Pancreas (tissue), 10 donors: ENCODE measurements around the gene PRR29. TPM values are rescaled to one million over a fixed set of nuclear protein-coding genes. Genes with fewer than 3 reads are reported as not detected.
"Not testable (repeated sequence)": the region's sequence is repeated elsewhere in the genome, so short reads cannot be mapped to it uniquely, and the experiment has no call there.

Source experiments
- ATAC-seq, 4 donors: fragments of 200-7000 bp; cut with Tn5 transposase; one replicate each; pipeline versions ENCODE4 v1.8.0 to v1.9.1; 2020; ENCODE audit warnings: mild to moderate bottlenecking in 4 of 4, moderate library complexity in 4 of 4
- DNase-seq, 6 donors: peaks; one replicate each; pipeline ENCODE4 v3.0.0-alpha.2; 2020
- FAIRE-seq: peaks from 2 replicates; lab custom pipeline; 2012; peaks lifted over from hg19 to GRCh38; lab: Jason Lieb, UNC
- H3K27ac ChIP-seq, 4 donors: fragments of 200-600 bp; sonication (generic); 1 replicate in 3 of 4; 2 replicates in 1 of 4; pipeline versions ENCODE4 v1.5.0 to v1.8.0; 2020
- H3K27me3 ChIP-seq, 4 donors: fragments of 200-600 bp; one replicate each; pipeline ENCODE4 v1.8.0; 2021
- H3K36me3 ChIP-seq, 3 donors: fragments of 200-600 bp; sonication (generic) in 1 of 3; one replicate each; pipeline versions ENCODE4 v1.5.0 to v1.8.0; 2020 to 2021
- H3K4me1 ChIP-seq, 3 donors: fragments of 200-600 bp; one replicate each; pipeline ENCODE4 v1.8.0; 2021
- H3K4me3 ChIP-seq, 4 donors: fragments of 200-600 bp; sonication (generic) in 2 of 4; one replicate each; pipeline versions ENCODE4 v1.5.0 to v1.8.0; 2020 to 2021
- H3K9me3 ChIP-seq, 4 donors: fragments of 200-600 bp; one replicate each; pipeline ENCODE4 v1.8.0; 2021
- WGBS, 2 donors: extraction: QIAGEN DNeasy Blood & Tissue Kit; methylation state at CpG; one replicate each; pipeline ENCODE4 v1.1.7; 2013; 5-methylcytosine and 5-hydroxymethylcytosine counted together
- intact Hi-C, 3 donors: fragments of 100-400 bp; cut with DNase I; formaldehyde crosslinking; loops; one replicate each; pipeline versions ENCODE4 v1.11.1 to v1.14.2; 2022
- polyA plus RNA-seq, 2 donors: library from polyadenylated mRNA; stranded (reverse); fragments of 200-250 nt; gene quantifications; one replicate each; pipeline ENCODE4 v1.2.3, GENCODE V29; 2013
- total RNA-seq, 6 donors: library from RNA; stranded (reverse); fragmentation: NEBNext Ultra II Directional in 4 of 6; extraction: Animal tissue kit (Norgen Biotek cat#: 25700) in 4 of 6; gene quantifications; one replicate each; pipeline versions ENCODE4 v1.2.1 to v1.2.4, GENCODE V29; 2021 to 2023
- TF ChIP-seq, protein P1 (sequence below), 4 donors: fragments of 200-600 bp; sonication (generic) in 3 of 4; IDR thresholded peaks; one replicate each; pipeline versions ENCODE4 v1.5.0 to v1.8.0; 2021; ENCODE audit warnings: antibody characterized with exemption in 4 of 4
- donor health status: healthy with polysubstance abuse.
- donor health status: DM: no; HTN: no; CAD: no; lungs with moderate emphysema.
- donor health status: DM: no; HTN: no; CAD: no.
- donor health status: control.
- donor health status: control.
- donor health status: Bipolar disorder and iron deficiency.
- donor health status: DM: yes; HTN: yes; CAD: no.
- donor health status: DM: no; HTN: no; CAD: no.
- donor health status: DM: no; HTN: no; CAD: no.
- donor health status: DM: yes; HTN: yes; CAD: no.

PRR29 gene
- total and polyA plus RNA-seq, 8 donors: 0.14 to 0.46 (median 0.22) TPM; not detected in 2

DNA sequence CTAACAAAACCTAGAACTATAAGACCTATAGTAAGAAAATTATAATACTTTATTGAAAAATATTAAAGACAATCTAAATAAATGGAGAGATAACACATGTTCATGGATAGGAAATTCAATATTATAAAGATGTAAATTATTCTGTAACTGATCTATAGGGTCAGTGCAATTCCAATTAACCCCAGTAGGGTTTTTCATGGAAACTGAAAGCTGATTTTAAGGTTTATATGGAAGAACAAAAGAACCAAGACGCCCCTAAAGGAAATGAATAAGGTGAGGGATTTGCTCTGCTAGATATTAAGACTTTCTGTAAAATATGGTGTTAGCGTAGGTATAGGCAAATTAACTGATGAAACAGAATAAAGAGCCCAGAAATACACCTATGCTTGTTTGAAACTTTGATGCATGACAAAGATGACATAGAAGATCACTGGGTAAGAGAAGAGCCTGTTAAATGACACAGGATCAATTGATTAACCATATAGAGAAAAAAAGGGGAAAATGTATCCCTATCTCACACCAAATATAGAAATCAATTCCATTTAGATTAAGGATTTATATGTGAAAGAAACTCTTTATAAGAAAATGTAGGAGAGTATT, 19.3 kb downstream of the PRR29 start:
- Histone ChIP-seq H3K4me1 (peaks cover 0 to 6% (median 0%) of the 10 kb centered on the region in 3 donors), H3K27me3 (no peaks in the 10 kb centered on the region), H3K4me3 (no peak overlapping the region), H3K27ac (no peak overlapping the region), H3K9me3 (no peaks in the 10 kb centered on the region), H3K36me3 (no peaks in the 10 kb centered on the region)
- no peak for DNase-seq
- TF ChIP-seq, protein P1, sequence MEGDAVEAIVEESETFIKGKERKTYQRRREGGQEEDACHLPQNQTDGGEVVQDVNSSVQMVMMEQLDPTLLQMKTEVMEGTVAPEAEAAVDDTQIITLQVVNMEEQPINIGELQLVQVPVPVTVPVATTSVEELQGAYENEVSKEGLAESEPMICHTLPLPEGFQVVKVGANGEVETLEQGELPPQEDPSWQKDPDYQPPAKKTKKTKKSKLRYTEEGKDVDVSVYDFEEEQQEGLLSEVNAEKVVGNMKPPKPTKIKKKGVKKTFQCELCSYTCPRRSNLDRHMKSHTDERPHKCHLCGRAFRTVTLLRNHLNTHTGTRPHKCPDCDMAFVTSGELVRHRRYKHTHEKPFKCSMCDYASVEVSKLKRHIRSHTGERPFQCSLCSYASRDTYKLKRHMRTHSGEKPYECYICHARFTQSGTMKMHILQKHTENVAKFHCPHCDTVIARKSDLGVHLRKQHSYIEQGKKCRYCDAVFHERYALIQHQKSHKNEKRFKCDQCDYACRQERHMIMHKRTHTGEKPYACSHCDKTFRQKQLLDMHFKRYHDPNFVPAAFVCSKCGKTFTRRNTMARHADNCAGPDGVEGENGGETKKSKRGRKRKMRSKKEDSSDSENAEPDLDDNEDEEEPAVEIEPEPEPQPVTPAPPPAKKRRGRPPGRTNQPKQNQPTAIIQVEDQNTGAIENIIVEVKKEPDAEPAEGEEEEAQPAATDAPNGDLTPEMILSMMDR (IDR thresholded peaks at IDR 0.05): peak in 1 of 4 donors; percentile 12
- intact Hi-C loops: no loop called here
- 89 to 95% methylated on average over 2 of the region's 2 CpGs for WGBS, 2 donors
- FAIRE-seq: no peak
- ATAC-seq: no peak

DNA sequence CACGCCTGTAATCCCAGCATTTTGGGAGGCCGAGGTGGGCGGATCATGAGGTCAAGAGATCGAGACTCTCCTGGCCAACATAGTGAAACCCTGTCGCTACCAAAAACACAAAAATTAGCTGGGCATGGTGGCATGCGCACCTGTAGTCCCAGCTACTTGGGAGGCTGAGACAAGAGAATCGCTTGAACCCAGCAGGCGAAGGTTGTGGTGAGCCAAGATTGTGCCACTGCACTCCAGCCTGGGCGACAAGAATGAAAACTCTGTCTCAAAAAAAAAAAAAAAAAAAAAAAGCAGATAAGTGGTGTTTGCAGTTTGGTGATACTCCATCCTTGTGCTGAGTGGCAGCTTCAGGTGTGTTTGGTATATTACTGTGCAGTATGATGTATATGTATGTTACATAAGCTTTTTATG, 21.4 kb downstream of the PRR29 start:
- not testable (repeated sequence) for H3K27ac ChIP-seq

DNA sequence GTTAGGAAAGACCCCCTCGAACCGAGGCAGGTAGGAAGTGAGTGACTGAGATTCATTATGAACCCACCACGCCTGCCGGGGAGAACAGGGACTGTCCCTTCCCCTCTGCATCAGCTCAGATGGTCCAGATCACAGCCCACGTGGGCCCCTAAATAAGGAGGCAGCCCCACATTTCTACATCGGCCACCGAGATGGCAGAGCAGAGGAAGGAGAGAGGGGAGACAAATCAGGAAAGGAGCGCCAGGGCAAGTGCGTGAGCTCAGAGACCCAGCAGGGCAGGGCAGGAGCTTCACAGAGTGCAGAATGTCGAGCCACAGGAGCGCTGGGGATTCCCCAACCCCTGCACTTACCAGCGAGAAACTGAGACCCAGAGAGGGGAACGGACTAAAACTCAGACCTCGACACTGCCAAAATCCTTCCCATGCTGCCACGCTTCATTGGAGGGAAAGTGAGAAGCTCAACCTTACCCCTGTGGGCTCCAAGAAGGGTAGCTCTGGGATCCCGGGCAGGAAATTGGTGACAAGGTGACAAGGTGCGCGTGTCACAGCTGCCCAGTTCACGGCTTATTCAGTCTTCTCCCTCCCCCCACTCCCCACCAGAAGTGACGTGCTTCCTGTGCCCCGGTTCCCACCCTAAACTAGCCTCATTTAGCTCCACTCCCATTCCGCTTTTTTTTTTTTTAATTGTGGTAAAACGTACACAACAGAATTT, 22.1 kb downstream of the PRR29 start, which contains the start of gene ICAM2:
ICAM2 (minus strand) TSS at position 578 of the 711 bp plus-strand sequence. CDS start 13,942 bp downstream, outside the sequence.
- TF ChIP-seq, protein P1 (IDR thresholded peaks at IDR 0.05): no peak
- Histone ChIP-seq H3K27ac (peak within 1 kb of the TSS in 3 of 4 donors; percentile 28 to 55 (median 51)), H3K4me1 (peaks cover 2 to 14% (median 6%) of the 10 kb centered on the region in 3 donors), H3K27me3 (no peaks in the 10 kb centered on the region), H3K4me3 (peak within 1 kb of the TSS in 3 of 4 donors; percentile 12 to 43 (median 33)), H3K36me3 (no peaks in the 10 kb centered on the region), H3K9me3 (no peaks in the 10 kb centered on the region)
- peak in 2 of 6 donors; percentile 36 to 69 for DNase-seq
- intact Hi-C loops: loop anchor here in 1 of 3 donors (10.0 kb wide), 1 partner anchor 115 kb away; the partner anchor contains the start of gene ERN1
- no peak for FAIRE-seq
- 17 to 19% methylated on average over 23 of the region's 23 CpGs for WGBS, 2 donors
- ATAC-seq: peak; percentile 55 to 79 (median 73)

More for the DNA sequence above, 21.4 kb downstream of the PRR29 start:
- H3K4me3 ChIP-seq: peak overlapping the region in 2 of 4 donors; percentile 33 to 43
- intact Hi-C loops, H3K27me3 ChIP-seq, H3K9me3 ChIP-seq, FAIRE-seq, DNase-seq, H3K36me3 ChIP-seq: not testable (repeated sequence)
- WGBS, 2 donors: 57 to 70% methylated on average over 8 to 9 of the region's 9 CpGs
- peaks cover 0 to 11% (median 2%) of the 10 kb centered on the region in 3 donors for H3K4me1 ChIP-seq
- ATAC-seq: peak in 1 of 4 donors; percentile 9

DNA sequence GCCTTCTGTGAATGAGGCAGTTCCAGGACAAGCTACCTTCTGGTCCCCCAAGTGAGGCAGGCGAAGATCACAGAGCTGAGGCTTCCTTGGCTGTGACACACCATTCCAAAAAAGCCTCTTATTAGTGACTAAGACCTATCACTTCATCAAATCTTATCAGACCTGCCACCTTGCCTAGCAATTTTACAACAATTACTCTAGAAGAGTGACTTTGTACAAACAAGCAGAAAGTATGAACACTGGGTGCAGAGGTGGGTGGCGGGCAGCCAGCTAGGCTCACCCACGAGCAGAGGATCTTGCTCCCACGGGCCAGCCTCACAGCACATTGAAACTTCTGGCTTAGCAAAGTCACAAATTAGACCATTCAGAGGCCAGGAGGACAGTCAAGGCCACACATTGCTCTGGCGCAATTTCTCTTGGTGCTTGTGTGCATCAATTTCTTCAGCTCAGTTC, 24.5 kb downstream of the PRR29 start:
- TF ChIP-seq, protein P1 (IDR thresholded peaks at IDR 0.05): no peak
- FAIRE-seq (no peak), ATAC-seq (peak in 1 of 4 donors; percentile 25), DNase-seq (peak in 1 of 6 donors; percentile 50)
- Histone ChIP-seq H3K4me1 (peaks cover 11 to 24% (median 14%) of the 10 kb centered on the region in 3 donors), H3K9me3 (no peaks in the 10 kb centered on the region), H3K36me3 (no peaks in the 10 kb centered on the region), H3K27me3 (no peaks in the 10 kb centered on the region), H3K4me3 (no peak overlapping the region), H3K27ac (no peak overlapping the region)
- intact Hi-C loops: loop anchor here in 1 of 3 donors (10.0 kb wide), 1 partner anchor 112 kb away; the partner anchor contains the start of gene ERN1
- 67 to 74% methylated on average over 5 of the region's 5 CpGs for WGBS, 2 donors

DNA sequence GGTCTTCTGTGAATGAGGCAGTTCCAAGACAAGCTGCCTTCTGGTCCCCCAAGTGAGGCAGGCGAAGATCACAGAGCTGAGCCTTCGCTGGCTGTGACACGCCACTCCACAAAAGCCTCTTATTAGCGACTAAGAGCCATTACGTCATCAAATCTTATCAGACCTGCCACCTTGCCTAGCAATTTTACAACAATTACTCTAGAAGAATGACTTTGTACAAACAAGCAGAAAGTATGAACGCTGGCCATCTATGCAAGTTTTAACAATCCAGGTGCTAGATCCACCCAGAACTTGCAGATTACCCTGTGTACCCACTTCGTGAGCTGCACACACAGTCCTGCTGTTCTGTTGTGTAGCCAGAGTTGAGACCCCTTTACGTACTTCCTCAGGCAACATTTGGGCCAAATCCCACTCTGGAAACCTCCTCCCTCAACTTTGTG, 26.1 kb downstream of the PRR29 start:
- TF ChIP-seq, protein P1 (IDR thresholded peaks at IDR 0.05): no peak
- H3K4me3 ChIP-seq: no peak overlapping the region
- peaks cover 11 to 24% (median 14%) of the 10 kb centered on the region in 3 donors for H3K4me1 ChIP-seq
- peak; percentile 14 to 51 (median 42) for ATAC-seq
- H3K27me3 ChIP-seq: no peaks in the 10 kb centered on the region
- H3K27ac ChIP-seq: peak overlapping the region in 3 of 4 donors; percentile 19 to 58 (median 54)
- no peak for FAIRE-seq
- no peaks in the 10 kb centered on the region for H3K9me3 ChIP-seq
- WGBS, 2 donors: 31 to 35% methylated on average over 8 of the region's 8 CpGs
- H3K36me3 ChIP-seq: no peaks in the 10 kb centered on the region
- peak in 1 of 6 donors; percentile 27 for DNase-seq
- intact Hi-C loops: loop anchor here in 1 of 3 donors (10.0 kb wide), 1 partner anchor 111 kb away; the partner anchor contains the start of gene ERN1
